IPS DF 19.7 (cell line): ENCODE measurements around the gene SUV39H2.
A peak's percentile ranks its signal among the peaks of the same experiment; 100 is the strongest.
"Not testable (repeated sequence)": the region's sequence is repeated elsewhere in the genome, so short reads cannot be mapped to it uniquely, and the experiment has no call there.

Experiments used
- DNase-seq: peaks from one replicate; pipeline ENCODE4 v3.0.0-alpha.2; 2013; ENCODE audit warnings: low read depth, low spot score

Gene SUV39H2

DNA sequence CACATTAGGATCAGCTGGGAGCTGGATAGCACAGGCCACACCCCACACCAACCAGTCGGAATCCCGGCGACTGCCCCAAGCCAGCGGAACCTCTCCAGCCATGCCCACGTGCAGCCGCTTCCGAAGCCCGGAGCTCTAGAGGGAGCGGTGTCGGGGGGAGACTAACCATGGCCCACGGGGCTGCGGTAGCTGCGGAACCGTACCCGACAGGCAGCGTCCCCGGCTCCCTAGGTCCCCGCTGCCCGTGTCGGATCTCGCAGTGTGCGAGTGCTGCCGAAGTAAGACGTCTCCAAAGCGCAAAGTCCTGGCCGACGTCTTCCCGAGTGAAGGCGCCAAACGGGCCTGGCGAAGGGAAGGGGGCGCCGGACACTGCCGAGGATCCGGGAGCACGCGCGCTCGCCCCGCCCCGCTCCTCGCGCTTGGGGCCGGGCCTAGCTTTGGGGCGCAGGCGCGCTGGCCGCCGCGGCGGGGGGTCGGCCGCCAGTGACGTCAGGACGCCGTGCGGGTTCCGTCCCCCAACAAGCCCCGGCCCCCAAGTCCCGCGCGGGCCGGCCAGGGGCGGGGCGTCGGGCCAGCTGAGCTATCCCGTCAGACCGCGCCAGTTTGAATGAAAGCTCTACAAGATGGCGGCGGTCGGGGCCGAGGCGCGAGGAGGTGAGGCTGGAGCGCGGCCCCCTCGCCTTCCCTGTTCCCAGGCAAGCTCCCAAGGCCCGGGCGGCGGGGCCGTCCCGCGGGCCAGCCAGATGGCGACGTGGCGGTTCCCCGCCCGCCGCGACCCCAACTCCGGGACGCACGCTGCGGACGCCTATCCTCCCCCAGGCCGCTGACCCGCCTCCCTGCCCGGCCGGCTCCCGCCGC, at the start of gene SUV39H2:
Gene SUV39H2 (plus strand): TSS at position 601 of the 858 bp plus-strand sequence. CDS start 23 bp downstream, at position 624.
- peak; percentile 40 for DNase-seq

DNA sequence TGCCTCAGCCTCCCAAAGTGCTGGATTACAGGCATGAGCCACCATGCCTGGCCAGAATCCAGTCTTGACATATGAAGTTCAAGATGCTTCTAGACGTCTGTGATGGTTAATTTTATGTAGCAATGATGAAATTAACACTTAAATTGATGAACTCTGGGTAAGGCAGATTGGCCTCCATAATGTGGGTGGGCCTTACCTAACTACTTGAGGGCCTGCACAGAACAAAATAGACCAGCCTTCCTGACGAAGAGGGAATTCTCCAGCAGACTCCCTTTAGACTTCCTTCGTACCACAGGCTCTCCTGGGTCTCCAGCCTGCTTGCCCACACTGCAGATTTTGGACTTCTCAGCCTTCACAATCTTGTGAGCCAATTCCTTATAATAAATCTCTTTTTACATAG, 45.6 kb upstream of the SUV39H2 start:
- no peak for DNase-seq

- no peak for DNase-seq
These were observed 42.5 kb upstream of the SUV39H2 start for GRCh38 chr10:14836208-14836607.

DNA sequence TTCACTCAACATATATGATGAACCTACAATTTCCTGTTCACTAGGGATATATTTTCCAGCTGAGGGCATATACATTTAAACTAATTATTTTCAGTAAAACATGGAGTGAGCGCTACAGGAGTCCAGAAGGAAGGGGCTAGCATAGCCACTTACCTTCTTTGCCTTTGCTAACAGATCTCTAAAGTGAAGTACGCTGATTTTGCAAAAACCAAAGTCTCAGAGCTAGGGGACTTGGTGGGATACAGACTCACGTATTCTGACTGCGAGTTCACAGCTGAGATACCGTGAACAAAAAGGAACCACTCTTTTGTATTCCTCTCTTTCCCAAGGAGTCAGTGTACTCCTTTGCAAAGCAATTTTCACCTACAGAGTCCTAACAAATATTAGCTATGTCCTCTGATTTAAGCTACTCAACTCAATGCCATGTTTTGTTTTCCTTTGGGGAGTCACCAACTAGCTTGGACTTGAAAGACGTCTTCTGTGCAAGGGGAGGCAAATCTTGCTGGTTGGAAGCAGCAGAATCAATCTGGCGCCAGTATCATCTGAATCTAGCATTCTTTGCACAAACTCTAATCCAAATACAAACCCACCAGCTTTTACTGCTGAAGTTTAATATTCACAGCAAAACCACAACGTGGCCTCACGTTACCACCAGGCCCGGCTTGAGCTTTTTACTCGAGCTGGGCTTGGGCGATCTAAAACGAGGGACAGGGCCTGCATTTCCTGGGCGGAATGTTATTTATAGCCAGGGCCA, 41.5 kb upstream of the SUV39H2 start:
- DNase-seq: no peak

DNA sequence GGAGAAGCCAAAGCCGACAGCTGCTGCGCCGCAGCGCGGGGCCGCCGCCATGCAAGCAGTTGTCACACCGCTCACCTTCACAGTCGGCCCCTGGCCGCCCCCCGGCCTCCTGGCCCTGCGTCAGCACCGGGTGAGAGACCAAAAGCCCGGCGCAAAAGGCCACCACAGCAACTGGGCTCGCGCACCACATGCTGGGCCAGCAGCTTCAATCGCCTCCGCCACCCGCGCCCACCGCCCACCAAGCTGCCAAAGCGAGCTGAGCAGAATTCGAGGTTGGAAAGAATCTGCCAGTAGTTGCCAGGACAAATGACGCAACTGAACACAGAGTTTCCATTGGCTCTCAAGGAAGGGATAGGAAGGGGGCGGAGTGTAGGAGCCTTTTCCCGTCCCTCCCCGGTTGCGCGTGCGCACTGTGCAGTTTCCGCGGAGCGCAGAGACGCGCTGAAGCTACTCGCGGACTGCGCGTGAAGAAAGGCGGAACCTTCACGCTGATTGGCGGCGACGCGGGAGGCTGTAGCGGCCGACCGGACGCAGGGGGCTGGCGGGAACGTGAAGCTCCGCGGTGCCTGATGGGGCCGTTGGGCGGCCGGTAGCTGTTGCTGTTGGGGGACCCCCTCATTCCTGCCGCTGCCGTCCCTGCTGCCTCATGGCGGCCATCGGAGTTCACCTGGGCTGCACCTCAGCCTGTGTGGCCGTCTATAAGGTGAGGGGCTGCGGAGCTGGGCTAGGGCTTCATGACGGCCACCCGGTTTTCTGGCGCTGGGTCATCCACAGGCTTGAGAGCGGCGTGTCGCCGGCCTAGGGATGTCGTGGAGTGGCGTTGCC, 40.7 kb upstream of the SUV39H2 start, which contains the start of the genes CDNF, HSPA14 and MSANTD7:
Gene CDNF (minus strand): TSS at position 281 of the 825 bp plus-strand sequence. CDS start 91 bp downstream, at position 190.
Gene HSPA14 (plus strand): TSS at position 550 of the 825 bp plus-strand sequence. CDS start 97 bp downstream, at position 647.
Gene MSANTD7 (plus strand): TSS at position 550 of the 825 bp plus-strand sequence. CDS start 3,979 bp downstream, outside the sequence.
- DNase-seq: peak; percentile 97

DNA sequence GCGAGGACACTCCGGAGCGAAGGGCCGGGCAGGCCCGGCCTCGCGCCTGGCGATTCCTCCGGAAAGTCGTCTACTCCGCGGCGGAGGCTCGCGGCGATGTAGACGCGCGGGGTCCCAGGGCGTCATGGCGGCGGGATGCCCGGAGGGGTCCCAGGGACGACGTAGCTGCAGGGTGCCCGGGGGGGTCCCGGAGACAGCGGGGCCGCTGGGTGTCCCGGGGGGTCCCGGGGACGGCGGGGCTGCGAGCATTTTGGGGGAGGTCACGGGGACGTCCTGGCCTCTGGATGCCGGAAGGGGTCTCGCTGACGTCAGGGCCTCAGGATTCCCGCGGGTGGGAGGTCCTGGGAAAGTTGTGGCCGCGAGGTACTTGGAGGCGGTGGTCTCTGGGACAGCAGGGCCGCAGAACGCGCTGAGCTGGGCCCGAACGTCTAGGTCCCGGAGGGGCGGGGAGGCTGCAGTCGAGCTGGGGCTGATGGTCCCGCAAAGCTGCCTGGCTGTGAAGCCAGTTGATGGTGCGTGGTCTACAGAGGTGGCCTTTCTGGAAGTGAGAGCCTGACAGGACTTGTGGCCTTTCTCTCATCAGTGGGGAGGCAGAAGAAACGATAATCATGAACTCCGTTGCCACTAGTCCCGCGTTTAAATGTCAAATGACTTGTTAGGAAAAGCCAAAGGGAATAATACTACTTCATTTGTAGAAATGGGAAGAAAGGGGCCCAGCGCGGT, 39.9 kb upstream of the SUV39H2 start:
- no peak for DNase-seq

DNA sequence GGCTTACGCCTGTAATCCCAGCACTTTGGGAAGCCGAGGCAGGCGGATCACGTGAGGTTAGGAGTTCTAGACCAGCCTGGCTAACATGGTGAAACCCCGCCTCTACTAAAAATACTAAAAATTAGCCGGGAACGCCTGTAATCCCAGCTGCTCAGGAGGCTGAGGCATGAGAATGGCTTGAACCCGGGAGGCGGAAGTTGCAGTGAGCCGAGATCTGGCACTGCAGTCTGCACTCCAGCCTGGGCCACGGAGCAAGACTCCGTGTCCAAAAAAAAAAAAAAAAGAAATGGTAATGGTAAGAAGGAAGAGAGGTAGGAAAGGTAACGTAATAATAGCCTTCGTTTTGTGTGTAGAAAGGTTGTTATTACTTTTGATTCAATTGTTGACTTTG, 39.4 kb upstream of the SUV39H2 start:
- DNase-seq: no peak

- DNase-seq: no peak
These were observed 38.5 kb upstream of the SUV39H2 start for GRCh38 chr10:14840178-14840577.

DNA sequence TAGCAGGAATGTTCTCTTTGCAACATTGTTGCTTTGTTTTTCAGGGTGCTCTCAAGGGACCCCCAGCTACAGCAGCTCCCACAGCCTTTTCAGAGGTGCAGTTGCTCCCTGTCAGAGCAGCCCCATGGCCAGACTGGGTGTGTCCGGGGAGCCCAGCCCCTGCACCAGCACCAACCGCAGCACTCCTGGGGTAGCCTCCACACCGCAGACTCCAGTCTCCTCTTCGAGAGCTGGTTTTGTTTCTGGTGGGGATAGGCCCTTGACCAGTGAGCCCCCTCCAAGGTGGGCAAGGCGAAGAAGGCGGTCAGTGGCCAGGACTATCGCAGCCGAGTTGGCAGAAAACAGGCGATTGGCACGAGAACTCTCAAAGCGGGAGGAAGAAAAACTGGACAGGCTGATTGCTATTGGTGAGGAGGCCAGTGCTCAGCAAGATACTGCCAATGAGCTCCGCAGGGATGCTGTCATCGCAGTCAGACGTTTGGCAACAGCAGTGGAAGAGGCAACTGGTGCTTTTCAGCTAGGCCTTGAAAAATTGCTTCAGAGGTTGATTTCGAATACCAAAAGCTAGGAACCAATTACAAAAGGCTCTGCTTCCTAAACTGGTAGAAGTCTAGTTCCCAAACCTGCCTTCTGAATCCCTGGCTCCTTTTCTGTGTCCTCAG, 35.2 kb upstream of the SUV39H2 start:
- no peak for DNase-seq

DNA sequence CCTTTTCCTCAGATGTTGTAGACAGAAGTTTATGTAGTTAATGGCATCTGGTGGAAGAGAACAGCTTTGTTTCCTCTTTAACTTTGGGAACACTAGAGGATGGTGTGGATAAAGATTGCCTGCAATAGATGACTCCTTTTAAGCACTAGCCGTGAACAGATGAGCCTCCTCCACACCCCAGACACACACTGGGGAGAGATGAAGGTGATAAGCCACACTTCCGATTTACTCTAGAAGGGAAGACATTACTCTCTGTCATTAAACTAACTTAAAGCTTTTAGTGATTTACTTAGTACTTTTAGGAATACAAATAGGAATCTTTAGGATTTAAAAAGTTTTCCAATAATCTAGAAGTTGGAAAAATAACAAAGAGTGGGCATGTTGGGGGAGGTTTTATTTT, 33.7 kb upstream of the SUV39H2 start:
- no peak for DNase-seq

- DNase-seq: no peak
These were observed 26.4 kb upstream of the SUV39H2 start for GRCh38 chr10:14852236-14852635.

GRCh38 chr10:14855453-14855852, 23.2 kb upstream of the SUV39H2 start:
- no peak for DNase-seq

DNA sequence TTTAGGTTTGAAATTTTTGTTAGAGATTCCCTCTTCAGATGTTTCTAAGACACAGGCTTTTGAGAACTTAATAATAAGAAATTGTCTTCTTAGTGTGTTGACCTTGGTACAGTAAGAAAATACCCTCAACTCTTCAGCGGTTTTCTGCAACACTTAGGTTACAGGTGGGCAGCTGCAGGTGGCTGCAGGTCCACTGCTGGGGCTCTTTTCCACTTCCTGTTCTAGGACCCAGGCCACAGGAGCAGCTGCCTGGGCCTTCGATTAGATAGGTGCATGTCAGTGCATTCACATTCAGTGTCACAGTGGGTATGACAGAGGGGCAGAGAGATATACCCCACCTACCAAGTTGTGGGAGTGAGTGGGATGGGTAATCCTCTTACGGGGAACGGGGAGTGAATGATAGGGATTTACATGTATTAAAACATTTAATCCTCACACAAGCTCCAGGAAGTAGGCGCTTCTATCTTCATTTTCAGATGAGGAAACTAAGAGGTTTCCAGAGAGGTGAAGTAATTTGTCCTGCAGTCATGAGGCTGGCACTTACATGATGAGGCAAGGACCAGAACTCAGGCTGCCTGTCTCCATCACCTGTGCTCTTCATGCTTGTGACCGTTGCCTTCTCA, 20.2 kb upstream of the SUV39H2 start:
- no peak for DNase-seq

- DNase-seq: no peak
These were observed 19.6 kb upstream of the SUV39H2 start for GRCh38 chr10:14859043-14859442.

- no peak for DNase-seq
These were observed 18.9 kb upstream of the SUV39H2 start for GRCh38 chr10:14859775-14860174.

- no peak for DNase-seq
These were observed 17.9 kb upstream of the SUV39H2 start for GRCh38 chr10:14860791-14861190.

DNA sequence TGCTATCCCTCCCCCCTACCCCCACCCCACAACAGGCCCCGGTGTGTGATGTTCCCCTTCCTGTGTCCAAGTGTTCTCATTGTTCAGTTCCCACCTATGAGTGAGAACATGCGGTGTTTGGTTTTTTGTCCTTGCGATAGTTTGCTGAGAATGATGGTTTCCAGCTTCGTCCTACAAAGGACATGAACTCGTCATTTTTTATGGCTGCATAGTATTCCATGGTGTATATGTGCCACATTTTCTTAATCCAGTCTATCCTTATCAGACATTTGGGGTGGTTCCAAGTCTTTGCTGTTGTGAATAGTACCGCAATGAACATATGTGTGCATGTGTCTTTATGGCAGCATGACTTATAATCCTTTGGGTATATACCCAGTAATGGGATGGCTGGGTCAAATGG, 14.2 kb upstream of the SUV39H2 start:
- not testable (repeated sequence) for DNase-seq

DNA sequence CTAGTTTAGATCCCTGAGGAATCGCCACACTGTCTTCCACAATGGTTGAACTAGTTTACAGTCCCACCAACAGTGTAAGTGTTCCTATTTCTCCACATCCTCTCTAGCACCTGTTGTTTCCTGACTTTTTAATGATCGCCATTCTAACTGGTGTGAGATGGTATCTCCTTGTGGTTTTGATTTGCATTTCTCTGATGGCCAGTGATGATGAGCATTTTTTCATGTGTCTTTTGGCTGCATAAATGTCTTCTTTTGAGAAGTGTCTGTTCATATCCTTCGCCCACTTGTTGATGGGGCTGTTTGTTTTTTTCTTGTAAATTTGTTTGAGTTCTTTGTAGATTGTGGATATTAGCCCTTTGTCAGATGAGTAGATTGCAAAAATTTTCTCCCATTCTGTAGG, 13.8 kb upstream of the SUV39H2 start:
- DNase-seq: not testable (repeated sequence)

GRCh38 chr10:14873090-14873760, 5.4 kb upstream of the SUV39H2 start:
- no peak for DNase-seq
